NB4 (cell line): ENCODE results near the gene OARD1.

Experiments used
- MAX ChIP-seq: IDR thresholded peaks from 2 replicates; pipeline ENCODE4 v1.6.1; 2011; ENCODE audit warnings: low read depth, low read length
- MYC ChIP-seq: IDR thresholded peaks from 2 replicates; pipeline ENCODE4 v1.6.1; 2011; ENCODE audit warnings: low read depth, low read length
- POLR2A ChIP-seq: IDR thresholded peaks from 2 replicates; pipeline ENCODE4 v1.6.1; 2011; ENCODE audit warnings: mild to moderate bottlenecking; ENCODE audit not compliant: insufficient read length; ENCODE audit errors: extremely low read depth
- TF ChIP-seq, protein P1 (sequence below): IDR thresholded peaks from one replicate; pipeline ENCODE4 v1.5.1; 2012; ENCODE audit warnings: low read depth, low read length

- TF ChIP-seq POLR2A (no peak), MYC (no peak), MAX (no peak)
- TF ChIP-seq, protein P1, sequence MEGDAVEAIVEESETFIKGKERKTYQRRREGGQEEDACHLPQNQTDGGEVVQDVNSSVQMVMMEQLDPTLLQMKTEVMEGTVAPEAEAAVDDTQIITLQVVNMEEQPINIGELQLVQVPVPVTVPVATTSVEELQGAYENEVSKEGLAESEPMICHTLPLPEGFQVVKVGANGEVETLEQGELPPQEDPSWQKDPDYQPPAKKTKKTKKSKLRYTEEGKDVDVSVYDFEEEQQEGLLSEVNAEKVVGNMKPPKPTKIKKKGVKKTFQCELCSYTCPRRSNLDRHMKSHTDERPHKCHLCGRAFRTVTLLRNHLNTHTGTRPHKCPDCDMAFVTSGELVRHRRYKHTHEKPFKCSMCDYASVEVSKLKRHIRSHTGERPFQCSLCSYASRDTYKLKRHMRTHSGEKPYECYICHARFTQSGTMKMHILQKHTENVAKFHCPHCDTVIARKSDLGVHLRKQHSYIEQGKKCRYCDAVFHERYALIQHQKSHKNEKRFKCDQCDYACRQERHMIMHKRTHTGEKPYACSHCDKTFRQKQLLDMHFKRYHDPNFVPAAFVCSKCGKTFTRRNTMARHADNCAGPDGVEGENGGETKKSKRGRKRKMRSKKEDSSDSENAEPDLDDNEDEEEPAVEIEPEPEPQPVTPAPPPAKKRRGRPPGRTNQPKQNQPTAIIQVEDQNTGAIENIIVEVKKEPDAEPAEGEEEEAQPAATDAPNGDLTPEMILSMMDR, result peak; percentile 85
Measured at GRCh38 chr6:41039060-41039998, 32.8 kb downstream of the OARD1 start, which contains the start of gene UNC5CL.
